Measurements from ENCODE around the gene GARIN5B. TPM values are rescaled to one million over a fixed set of nuclear protein-coding genes. Genes with fewer than 3 reads are reported as not detected.

The GARIN5B gene
- polyA plus RNA-seq, 4 donors: 0.10 to 0.25 (median 0.16) TPM

DNA sequence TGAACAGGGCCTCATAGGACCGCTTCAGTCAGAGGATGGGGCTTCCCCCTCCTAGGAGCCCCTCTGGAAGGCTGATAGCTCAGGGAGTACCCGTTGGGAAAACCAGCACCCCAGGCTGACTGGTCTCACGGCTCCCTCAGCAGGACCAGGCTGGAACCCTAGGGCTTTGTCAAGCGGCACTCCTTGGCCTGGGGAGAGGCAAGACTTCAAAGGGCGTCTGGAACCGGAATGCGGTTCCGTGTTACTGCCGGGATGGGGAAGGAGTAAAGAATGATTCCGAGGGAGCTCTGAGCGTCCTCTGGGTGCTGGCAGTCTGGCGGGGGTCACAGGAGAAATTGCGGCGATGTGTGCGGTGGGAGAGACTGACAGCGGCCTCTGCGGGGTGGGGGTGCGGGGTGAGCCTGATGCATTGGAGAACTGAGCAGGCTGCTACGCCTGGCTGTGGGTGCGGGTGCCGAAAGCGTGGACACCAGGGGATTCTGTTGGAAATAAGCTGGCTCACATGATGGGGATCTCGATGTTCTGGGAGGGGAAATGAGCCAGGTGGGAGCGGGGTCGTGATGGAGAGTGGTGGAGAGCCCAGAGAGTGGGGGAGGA lies 10.4 kb downstream of the GARIN5B start:
- DNase-seq (ENCODE audit: low read depth in 4 of 4, low spot score in 3 of 4): no peak

GRCh38 chr19:55352040-55352439 lies 11.0 kb downstream of the GARIN5B start:
- DNase-seq (ENCODE audit: low read depth in 4 of 4, low spot score in 3 of 4): no peak

DNA sequence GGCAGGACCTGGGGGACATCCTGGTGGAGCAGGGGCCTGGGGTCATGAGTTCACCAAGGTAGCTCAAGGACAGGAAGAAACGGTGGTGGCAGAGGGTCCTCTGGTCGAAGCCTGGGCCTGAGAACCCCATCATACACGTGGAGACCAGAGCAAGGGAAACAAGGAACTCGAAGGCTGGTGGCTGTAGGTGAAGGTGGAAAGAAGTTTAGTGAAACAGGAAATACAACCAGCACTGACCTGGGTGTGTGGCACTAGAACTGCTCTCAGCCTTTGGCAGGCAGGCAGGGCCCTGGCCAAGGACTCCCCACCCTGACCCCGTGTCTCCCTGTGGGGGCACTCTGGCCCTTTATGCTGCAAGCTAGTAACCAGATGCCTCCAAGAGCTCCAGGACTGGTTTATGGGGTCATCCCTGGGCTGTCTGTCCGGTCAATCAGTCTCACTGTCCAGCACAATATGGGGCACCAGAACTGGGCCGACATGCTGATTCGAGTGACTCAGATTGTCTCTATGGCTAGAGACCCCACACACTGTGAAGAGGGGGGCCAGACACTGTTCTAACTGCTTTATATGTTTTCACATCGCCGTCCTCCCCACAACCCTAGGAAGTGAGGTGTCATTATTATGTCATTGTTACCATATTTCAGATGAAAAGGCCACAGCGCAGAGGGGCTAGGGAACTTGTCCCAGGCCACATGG lies 12.3 kb downstream of the GARIN5B start:
- DNase-seq (ENCODE audit: low read depth in 4 of 4, low spot score in 3 of 4): no peak

DNA sequence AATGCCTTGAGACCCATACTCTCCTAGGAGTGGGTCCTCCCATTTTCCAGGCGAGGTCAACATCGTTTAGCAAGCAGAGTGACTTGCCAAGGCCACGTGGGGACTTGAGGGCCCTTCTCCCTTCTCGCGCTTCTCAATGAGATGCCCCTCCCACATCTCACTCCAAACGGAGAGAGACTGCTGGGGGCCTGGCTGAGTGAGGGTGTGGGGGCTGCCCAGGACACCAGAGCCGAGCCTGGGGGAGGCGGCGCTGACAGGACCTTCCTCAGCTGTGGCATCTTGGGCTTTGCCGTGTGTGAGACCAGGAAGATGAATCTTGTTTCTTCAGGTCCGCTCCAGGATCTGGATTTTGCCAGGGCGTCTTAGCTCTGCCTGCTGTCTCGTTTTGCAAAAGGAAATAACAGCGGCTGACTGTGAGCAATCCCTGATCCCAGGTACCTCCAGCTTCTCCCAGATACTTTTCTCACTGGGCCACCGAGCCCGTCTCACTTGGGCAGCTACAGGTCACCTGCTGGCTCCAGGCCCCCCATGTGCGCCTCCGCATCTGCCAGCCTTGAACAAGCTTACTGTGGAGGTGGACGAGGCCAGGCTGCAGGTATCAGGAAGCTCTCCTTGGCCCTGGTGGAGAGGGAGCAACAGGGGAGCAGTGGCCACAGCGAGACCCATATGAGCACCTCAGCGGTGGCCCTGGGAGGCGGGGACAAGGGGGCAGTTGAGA lies 14.6 kb downstream of the GARIN5B start:
- no peak for DNase-seq (ENCODE audit: low read depth in 4 of 4, low spot score in 3 of 4)

GRCh38 chr19:55347442-55348009 lies 15.5 kb downstream of the GARIN5B start:
- DNase-seq (ENCODE audit: low read depth in 4 of 4, low spot score in 3 of 4): no peak

DNA sequence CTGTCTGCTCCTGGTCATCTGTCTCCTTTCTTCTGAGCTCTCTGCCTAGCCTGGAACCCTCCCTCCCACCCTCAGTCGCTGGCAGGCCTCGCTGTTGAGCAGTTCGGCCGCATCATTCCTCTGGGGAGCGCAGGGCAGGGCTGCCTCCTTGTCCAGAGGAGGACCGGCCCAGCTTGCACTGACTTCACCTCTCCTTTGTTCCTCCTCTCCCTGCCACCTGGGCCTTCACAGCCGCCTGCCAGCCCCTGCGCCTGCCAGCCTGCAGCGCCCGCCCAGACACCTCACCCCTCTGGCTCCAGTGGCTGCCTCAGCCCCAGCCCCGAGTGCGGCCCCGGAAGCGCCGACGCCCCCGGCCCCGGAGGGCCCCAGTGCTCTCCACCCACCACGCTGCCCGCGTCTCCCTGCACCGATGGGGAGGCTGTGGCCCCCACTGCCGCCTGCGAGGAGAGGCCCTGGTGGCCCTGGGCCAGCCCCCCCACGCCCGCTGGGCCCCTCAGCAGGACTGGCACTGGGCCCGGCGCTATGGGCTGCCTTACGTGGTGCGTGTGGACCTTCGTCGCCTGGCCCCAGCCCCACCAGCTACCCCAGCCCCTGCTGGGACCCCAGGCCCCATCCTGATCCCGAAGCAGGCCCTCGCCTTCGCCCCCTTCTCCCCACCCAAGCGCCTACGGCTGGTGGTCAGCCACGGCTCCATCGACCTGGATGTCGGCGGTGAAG lies 16.2 kb downstream of the GARIN5B start:
- DNase-seq (ENCODE audit: low read depth in 4 of 4, low spot score in 3 of 4): no peak

GRCh38 chr19:55345818-55346724 lies 17.0 kb downstream of the GARIN5B start:
- DNase-seq (ENCODE audit: low read depth in 4 of 4, low spot score in 3 of 4): no peak

DNA sequence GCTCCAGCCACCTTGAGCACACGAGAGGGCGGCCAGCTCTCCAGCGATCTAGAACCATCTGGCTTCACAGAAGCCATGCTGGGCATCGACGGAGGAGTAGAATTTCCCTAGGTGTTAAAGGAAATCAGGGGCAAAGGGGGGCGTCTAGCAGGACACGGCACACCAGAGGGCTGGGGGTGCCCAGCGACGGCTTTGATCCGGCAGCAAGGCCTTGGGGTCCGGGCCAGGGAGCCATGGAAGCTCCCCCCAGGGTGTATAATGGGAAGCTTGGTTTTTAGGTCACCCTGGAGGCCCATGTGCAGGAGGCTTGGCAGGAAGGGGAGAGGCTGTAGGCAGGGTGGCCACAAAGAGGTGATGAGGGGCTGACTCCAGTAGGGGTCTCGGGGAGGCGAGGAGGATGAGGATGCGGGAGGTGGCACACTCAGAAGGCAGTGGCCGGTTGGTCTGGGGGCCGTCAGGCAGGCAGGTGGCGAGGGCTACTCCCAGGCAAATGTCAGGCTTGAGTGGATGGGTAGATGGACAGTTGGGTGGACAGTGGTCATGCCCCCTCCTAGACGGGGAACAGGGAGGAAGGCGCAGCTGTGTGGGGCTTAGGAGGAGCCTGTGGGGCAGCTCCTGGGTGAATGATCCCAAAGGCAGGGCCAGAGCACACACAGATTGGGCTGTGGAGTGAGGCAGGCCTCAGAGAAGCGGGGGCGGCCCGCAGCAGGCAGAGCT lies 17.8 kb downstream of the GARIN5B start:
- no peak for DNase-seq (ENCODE audit: low read depth in 4 of 4, low spot score in 3 of 4)

GRCh38 chr19:55344444-55344843 lies 18.6 kb downstream of the GARIN5B start:
- no peak for DNase-seq (ENCODE audit: low read depth in 4 of 4, low spot score in 3 of 4)

GRCh38 chr19:55341595-55342531 lies 21.2 kb downstream of the GARIN5B start:
- DNase-seq (ENCODE audit: low read depth in 4 of 4, low spot score in 3 of 4): no peak

- no peak for DNase-seq (ENCODE audit: low read depth in 4 of 4, low spot score in 3 of 4)
Measured at GRCh38 chr19:55341171-55341588, 21.9 kb downstream of the GARIN5B start.

GRCh38 chr19:55340784-55341147 lies 22.3 kb downstream of the GARIN5B start:
- DNase-seq (ENCODE audit: low read depth in 4 of 4, low spot score in 3 of 4): no peak

- DNase-seq (ENCODE audit: low read depth in 4 of 4, low spot score in 3 of 4): no peak
Measured at GRCh38 chr19:55339889-55340783, 22.9 kb downstream of the GARIN5B start.

DNA sequence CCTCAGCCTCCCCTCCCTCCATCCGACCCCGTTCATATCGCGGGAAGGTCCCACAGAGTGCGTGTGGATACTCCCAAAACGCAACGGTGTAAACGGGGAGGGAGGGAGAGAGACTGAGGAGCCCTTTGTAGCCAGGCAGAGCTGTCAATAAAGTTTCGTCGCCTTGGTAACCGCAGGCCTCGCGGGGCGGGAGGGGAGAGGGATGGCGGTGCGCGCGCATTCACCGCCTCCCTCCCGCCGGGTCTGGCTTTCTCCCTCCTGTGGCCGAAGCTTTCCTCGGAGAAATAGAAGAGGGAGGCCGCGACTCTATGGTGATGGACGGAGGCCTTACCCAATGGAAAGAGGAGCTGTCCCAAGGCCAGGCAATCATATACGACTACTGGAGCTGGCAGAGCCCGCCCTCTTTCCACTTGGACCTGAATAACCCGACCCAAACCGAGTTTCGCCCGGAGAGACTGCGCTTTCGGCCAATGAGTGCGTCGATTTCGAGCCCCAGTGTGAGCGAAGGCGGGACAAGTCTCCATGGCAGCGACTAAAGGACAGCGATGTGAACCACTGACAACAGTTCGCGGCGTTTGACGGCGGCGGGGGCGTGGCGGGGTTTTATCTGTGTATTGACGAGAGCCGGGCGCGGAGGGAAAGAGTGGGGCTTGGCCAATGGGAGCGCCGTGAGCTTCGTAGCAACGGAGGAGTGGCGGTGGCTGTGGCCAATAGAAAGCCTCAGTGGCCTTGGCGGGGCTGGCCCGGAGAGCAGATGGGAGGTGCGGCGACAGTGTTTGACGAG lies 23.8 kb downstream of the GARIN5B start, which contains the start of gene KMT5C:
Gene KMT5C, plus strand, starts transcription at position 772 of the 784 bp plus-strand sequence. CDS start 2,061 bp downstream, outside the sequence.
- DNase-seq (ENCODE audit: low read depth in 4 of 4, low spot score in 3 of 4): peak; percentile 100

DNA sequence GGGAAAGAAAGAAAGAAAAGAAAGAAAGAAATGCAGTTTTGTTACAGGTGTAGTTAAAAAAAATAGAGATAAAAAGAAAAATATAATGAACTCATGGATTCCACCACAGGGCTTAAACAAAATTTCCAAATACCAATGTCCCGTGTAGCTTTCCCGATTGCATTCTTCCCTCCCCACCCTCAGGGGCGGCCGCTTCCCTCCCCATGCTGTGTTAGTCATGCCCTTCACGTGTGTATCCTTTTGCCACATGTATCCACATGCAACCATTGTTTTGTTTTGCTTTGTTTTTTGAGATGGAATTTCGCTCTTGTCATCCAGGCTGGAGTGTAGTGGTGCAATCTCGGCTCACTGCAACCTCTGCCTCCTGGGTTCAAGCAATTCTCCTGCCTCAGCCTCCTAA lies 27.0 kb downstream of the GARIN5B start:
- DNase-seq (ENCODE audit: low read depth in 4 of 4, low spot score in 3 of 4): no peak

GRCh38 chr19:55333870-55334269 lies 29.2 kb downstream of the GARIN5B start:
- DNase-seq (ENCODE audit: low read depth in 4 of 4, low spot score in 3 of 4): no peak

All from right renal pelvis (tissue), 4 donors.